Hindlimb muscle (tissue), 1 donor: ENCODE results near the gene DRAXIN. TPM values are rescaled to one million over a fixed set of nuclear protein-coding genes. Genes with fewer than 3 reads are reported as not detected.

Source experiments
- DNase-seq: peaks from one replicate; pipeline ENCODE4 v3.0.0-alpha.2; 2013
- polyA plus RNA-seq: library from polyadenylated mRNA; unstranded; fragments of 120-200 nt; gene quantifications from one replicate; pipeline ENCODE4 v1.2.1, GENCODE V29; 2013; ENCODE audit not compliant: insufficient read length

Gene DRAXIN
- polyA plus RNA-seq, 1 donor: 0.26 TPM

- DNase-seq: no peak
Measured at GRCh38 chr1:11766429-11766776, 74.9 kb downstream of the DRAXIN start.

GRCh38 chr1:11767922-11768704, 76.6 kb downstream of the DRAXIN start:
- no peak for DNase-seq

GRCh38 chr1:11768821-11769220, 77.3 kb downstream of the DRAXIN start:
- no peak for DNase-seq

- DNase-seq: no peak
Measured at GRCh38 chr1:11769274-11769673, 77.8 kb downstream of the DRAXIN start.

- DNase-seq: no peak
Measured at GRCh38 chr1:11770011-11770410, 78.5 kb downstream of the DRAXIN start.

GRCh38 chr1:11771481-11772043, 80.1 kb downstream of the DRAXIN start:
- DNase-seq: no peak

GRCh38 chr1:11772458-11772857, 80.9 kb downstream of the DRAXIN start:
- DNase-seq: no peak

GRCh38 chr1:11774753-11775152, 83.2 kb downstream of the DRAXIN start:
- no peak for DNase-seq

Other genes starting within 250 kb of the DRAXIN start
- gene DISP3, start 212.6 kb upstream of the DRAXIN start, polyA plus RNA-seq: 0.30 TPM
- gene FBXO2, start 37.3 kb upstream of the DRAXIN start, polyA plus RNA-seq: 0.58 TPM
- gene FBXO44, start 36.8 kb upstream of the DRAXIN start, polyA plus RNA-seq: 5.3 TPM
- gene FBXO6, start 27.5 kb upstream of the DRAXIN start, polyA plus RNA-seq: 4.8 TPM
- gene MAD2L2, start 10.6 kb upstream of the DRAXIN start, polyA plus RNA-seq: 29.4 TPM
- 22.2 TPM for gene AGTRAP, start 44.4 kb downstream of the DRAXIN start, polyA plus RNA-seq
- 7.2 TPM for gene C1orf167, start 70.5 kb downstream of the DRAXIN start, polyA plus RNA-seq
- gene MTHFR, start 114.3 kb downstream of the DRAXIN start, polyA plus RNA-seq: 62.3 TPM
- 15.8 TPM for gene CLCN6, start 114.5 kb downstream of the DRAXIN start, polyA plus RNA-seq
- 1.8 TPM for gene NPPA, start 156.1 kb downstream of the DRAXIN start, polyA plus RNA-seq
- not detected for gene NPPB, start 167.2 kb downstream of the DRAXIN start, polyA plus RNA-seq
- gene KIAA2013, start 234.7 kb downstream of the DRAXIN start, polyA plus RNA-seq: 33.7 TPM
- 144 TPM for gene PLOD1, start 243.0 kb downstream of the DRAXIN start, polyA plus RNA-seq